Measurements from ENCODE around the gene KBTBD12. TPM values are rescaled to one million over a fixed set of nuclear protein-coding genes. Genes with fewer than 3 reads are reported as not detected.

The KBTBD12 gene
- polyA plus RNA-seq, 6 donors from 2014 or later: 0.15 TPM; not detected in 5

DNA sequence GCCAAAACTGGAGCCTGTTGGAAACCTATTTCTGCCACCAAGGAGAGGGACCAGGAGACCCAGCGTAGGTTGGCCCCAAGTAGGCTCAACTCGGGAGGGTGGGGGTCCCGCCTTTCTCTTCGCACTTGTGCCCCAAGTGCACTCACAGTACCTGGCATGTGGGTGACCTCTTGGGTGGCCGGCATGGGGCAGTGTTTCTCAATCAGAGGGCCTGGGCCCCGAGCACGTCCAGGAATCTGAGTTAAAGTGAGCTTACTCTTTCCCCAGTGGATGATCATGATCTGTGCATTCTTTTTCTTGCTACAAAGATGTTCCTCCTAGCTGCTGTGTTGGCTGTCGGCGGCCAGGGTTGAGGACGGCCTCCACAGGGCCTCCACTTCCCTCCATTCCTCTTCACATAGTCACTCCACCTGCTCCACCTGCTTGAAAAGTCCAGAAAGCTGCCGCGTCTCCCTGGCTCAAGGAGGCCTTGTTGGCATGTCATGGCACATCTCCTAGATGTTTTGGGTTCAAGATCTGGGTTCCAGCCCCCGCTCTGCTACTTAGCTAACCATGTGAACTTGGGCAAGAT is 70.7 kb downstream of the KBTBD12 start:
- Mint-ChIP-seq H3K4me3 (no peak overlapping the region), H3K4me1 (no peaks in the 10 kb centered on the region), H3K27me3 (peaks cover 0 to 15% (median 0%) of the 10 kb centered on the region in 3 donors), H3K9me3 (peaks cover 0 to 8% (median 3%) of the 10 kb centered on the region in 7 donors), H3K27ac (no peak overlapping the region), H3K36me3 (no peaks in the 10 kb centered on the region)
- ATAC-seq (ENCODE audit: low read depth in 2 of 2) (no peak), DNase-seq (no peak)

DNA sequence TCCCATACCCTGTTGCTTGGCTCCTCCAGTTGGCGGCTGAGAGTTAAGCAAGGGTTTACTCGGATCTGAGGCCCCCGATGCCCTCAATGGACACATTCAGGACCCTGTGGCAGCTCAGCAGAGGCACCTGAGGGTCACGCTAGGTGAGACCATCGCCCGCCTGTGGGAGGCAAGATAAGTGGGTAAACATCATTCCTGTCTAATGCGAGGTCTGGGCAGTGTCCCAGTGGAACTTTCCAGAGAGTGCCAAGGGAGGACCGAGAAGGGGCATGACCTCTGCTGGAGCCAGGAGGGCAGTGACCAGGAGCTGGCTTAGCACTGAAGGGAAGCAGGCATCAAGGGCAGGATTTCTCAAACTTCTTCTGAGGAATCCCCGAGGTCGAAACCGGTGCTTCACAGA is 71.8 kb downstream of the KBTBD12 start:
- Mint-ChIP-seq H3K9me3 (peaks cover 0 to 3% (median 0%) of the 10 kb centered on the region in 7 donors), H3K27me3 (peaks cover 0 to 15% (median 0%) of the 10 kb centered on the region in 3 donors), H3K4me1 (no peaks in the 10 kb centered on the region), H3K4me3 (peak overlapping the region in 1 of 8 donors; percentile 29), H3K27ac (peak overlapping the region in 1 of 6 donors; percentile 47), H3K36me3 (no peaks in the 10 kb centered on the region)
- DNase-seq (no peak), ATAC-seq (ENCODE audit: low read depth in 2 of 2) (no peak)

DNA sequence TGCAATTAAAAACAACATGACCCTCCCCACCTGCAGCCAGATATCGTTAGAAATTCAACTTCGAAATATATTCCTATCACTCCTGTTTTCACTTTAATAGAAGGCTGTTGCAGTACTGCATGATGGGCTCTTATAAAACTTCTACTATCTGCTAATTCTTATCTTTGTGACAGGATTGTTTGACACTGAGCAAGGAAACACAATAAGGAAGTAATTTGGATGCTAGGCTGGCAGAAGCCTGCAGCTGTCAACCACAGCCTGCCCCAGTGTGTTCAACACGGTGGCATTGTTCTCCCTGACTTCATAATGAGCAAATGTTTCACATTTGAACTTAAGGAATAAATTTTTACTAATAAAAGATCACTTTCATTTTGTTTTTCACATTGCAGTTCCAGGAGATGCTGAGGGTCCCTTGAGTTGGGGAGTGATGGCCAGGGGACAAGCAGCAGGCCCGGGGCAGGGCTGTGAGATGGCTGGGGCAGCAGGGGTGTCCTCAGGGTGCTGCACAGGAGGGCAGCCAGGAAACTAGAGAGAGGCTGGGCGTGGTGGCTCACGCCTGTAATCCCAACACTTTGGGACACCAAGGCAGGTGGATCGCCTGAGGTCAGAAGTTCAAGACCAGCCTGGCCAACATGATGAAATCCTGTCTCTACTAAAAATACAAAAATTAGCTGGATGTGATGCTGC is 72.4 kb downstream of the KBTBD12 start:
- H3K27ac Mint-ChIP-seq: peak overlapping the region in 1 of 6 donors; percentile 47
- H3K36me3 Mint-ChIP-seq: no peaks in the 10 kb centered on the region
- no peak for DNase-seq
- H3K9me3 Mint-ChIP-seq: peaks cover 0 to 2% (median 0%) of the 10 kb centered on the region in 7 donors
- no peak overlapping the region for H3K4me3 Mint-ChIP-seq
- no peaks in the 10 kb centered on the region for H3K4me1 Mint-ChIP-seq
- peaks cover 0 to 10% (median 0%) of the 10 kb centered on the region in 3 donors for H3K27me3 Mint-ChIP-seq
- ATAC-seq (ENCODE audit: low read depth in 2 of 2): no peak

DNA sequence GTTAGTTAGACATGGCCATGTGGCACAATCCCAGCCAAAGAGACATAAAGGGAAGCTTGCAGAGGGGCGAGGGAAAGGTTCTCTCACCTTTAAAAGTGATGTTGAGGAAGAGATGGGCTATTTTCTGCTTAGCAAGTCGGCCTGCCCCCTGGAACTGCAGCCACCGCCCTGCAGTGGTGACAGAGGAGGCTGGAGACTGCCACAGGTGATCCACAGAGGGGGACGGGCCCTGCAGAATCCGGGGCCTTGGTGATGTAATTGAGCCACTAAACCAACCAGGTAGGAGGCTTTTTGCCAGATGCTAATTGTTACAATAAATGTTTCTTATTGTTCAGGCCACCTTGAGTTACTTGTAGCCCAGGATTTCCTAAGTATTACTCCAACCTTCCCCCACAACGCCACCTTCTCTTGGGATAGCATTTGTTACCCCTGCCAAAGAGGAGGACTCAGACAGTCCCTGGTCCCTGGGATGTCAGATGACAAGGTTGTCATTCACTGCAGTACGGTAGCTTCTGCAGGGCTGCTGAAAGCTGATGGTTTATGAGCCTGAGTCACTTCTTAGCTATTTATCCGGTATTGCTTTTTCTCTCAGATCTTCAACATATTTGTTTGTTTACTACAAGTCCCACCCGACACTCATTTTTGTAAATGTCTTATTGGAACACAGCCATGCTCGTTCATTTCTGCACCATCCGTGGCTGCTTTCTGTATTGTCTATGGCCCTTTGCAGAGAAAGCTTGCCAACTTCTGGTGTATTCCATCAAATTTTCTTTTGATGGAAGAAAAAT is 73.9 kb downstream of the KBTBD12 start:
- peaks cover 0 to 3% (median 0%) of the 10 kb centered on the region in 3 donors for H3K27me3 Mint-ChIP-seq
- no peaks in the 10 kb centered on the region for H3K9me3 Mint-ChIP-seq
- H3K36me3 Mint-ChIP-seq: no peaks in the 10 kb centered on the region
- H3K27ac Mint-ChIP-seq: peak overlapping the region in 1 of 6 donors; percentile 49
- ATAC-seq (ENCODE audit: low read depth in 2 of 2) (no peak), DNase-seq (no peak)
- H3K4me1 Mint-ChIP-seq: no peaks in the 10 kb centered on the region
- no peak overlapping the region for H3K4me3 Mint-ChIP-seq

DNA sequence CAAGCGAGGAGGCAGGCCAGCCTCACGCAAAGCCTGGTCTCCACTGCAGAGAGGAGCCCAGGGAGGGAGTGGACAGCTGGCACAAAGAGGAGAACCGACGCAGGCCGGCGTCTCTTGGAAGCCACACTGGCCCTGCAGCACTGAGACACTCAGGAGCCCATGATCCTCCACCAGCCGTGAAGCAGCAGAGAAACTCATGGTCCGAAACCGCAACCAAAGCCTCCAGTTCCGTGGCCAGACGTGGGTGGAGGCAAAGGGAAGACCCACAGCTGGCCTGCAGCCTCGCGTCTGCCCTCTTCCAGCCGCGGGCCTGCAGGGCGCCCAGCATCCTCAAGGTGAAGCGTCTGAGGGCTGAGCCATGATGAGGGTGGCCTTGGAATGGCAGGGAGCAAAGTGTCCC is 75.0 kb downstream of the KBTBD12 start:
- no peak for ATAC-seq (ENCODE audit: low read depth in 2 of 2)
- DNase-seq: no peak
- Mint-ChIP-seq H3K36me3 (no peaks in the 10 kb centered on the region), H3K27me3 (no peaks in the 10 kb centered on the region), H3K4me1 (no peaks in the 10 kb centered on the region), H3K9me3 (no peaks in the 10 kb centered on the region), H3K27ac (no peak overlapping the region), H3K4me3 (no peak overlapping the region)

DNA sequence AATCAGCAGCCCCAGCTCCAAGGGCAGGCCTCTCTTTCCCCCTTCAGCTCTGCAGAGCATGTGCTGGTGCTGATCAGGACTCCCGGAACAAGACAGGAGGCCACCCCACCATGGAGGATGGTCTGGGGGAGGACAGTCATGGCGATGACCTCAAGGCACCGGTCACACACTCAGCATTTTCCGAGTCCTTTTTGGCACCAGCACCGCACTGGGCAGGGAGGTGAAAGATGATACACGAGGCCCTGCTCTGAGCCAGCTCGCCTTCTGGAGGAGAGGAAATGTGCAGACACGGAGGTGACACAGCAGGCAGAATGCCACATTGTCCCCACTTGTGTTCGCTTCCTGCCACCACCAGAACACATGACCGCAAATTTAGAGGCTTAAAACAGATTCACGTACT is 75.4 kb downstream of the KBTBD12 start:
- no peak overlapping the region for H3K27ac Mint-ChIP-seq
- no peaks in the 10 kb centered on the region for H3K9me3 Mint-ChIP-seq
- H3K4me3 Mint-ChIP-seq: no peak overlapping the region
- DNase-seq (no peak), ATAC-seq (ENCODE audit: low read depth in 2 of 2) (no peak)
- H3K4me1 Mint-ChIP-seq: no peaks in the 10 kb centered on the region
- no peaks in the 10 kb centered on the region for H3K27me3 Mint-ChIP-seq
- no peaks in the 10 kb centered on the region for H3K36me3 Mint-ChIP-seq

DNA sequence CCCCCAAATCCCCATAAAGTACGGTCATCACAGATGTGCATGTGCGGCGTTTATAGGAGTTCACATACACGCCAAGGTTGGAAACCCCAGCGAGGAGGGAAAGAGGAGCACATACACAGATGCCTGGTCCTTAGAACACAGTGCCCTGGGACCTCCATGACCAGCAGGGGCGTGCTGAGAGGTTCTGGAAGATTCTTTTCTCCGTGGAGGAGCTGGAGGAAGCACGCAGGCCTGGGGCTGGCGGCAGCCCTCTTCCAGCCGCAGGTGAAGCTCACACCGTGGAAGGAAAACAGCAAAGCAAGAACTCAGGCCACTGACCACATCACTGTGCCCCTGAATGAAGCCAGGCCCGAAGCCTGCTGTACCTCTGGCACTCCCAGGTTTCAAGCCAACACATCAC is 76.2 kb downstream of the KBTBD12 start:
- no peaks in the 10 kb centered on the region for H3K36me3 Mint-ChIP-seq
- no peaks in the 10 kb centered on the region for H3K27me3 Mint-ChIP-seq
- DNase-seq (no peak), ATAC-seq (ENCODE audit: low read depth in 2 of 2) (no peak)
- no peaks in the 10 kb centered on the region for H3K4me1 Mint-ChIP-seq
- H3K4me3 Mint-ChIP-seq: no peak overlapping the region
- H3K27ac Mint-ChIP-seq: peak overlapping the region in 1 of 6 donors; percentile 20
- H3K9me3 Mint-ChIP-seq: no peaks in the 10 kb centered on the region

DNA sequence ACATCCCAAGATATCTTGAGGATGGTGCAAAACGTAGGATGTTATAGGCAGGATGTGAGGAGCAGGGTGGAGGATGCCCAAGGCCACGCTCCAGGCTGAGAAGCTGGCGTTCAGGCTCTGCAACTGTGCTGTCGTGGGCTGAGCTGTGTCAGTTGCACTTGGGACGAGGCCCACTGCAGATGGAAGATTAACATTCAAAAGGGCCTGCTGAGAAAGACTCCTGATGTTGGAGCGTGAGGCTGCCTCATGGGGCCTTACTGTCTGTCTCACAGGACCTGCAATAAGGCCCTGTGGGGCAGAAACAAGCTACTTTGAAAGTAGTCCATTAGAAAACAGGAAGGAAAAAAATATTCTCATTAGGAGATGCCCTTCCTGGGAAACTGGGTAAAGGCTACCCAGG is 76.6 kb downstream of the KBTBD12 start:
- Mint-ChIP-seq H3K4me1 (no peaks in the 10 kb centered on the region), H3K36me3 (no peaks in the 10 kb centered on the region), H3K27ac (no peak overlapping the region), H3K27me3 (no peaks in the 10 kb centered on the region), H3K9me3 (no peaks in the 10 kb centered on the region), H3K4me3 (no peak overlapping the region)
- DNase-seq (no peak), ATAC-seq (ENCODE audit: low read depth in 2 of 2) (no peak)

DNA sequence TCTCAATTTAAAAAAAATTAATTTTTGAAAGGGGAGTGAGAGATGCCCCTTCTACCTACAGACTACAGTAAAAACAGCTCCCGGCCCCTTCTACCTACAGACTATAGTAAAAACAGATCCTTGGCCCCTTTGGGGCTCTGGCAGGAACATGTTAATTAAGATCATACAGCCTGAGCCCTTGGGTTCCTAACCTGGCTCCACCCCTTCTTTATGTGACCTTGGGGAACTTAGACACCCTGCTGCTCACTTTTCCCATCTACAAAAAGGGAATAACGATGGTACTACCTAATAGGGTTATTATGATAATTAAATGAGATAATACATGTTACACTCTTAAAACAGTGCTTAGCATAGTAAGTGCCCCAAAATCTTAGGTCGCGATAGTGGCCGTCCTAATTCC is 77.1 kb downstream of the KBTBD12 start:
- no peak overlapping the region for H3K4me3 Mint-ChIP-seq
- no peaks in the 10 kb centered on the region for H3K27me3 Mint-ChIP-seq
- ATAC-seq (ENCODE audit: low read depth in 2 of 2) (no peak), DNase-seq (no peak)
- no peaks in the 10 kb centered on the region for H3K4me1 Mint-ChIP-seq
- H3K27ac Mint-ChIP-seq: no peak overlapping the region
- no peaks in the 10 kb centered on the region for H3K36me3 Mint-ChIP-seq
- H3K9me3 Mint-ChIP-seq: no peaks in the 10 kb centered on the region

DNA sequence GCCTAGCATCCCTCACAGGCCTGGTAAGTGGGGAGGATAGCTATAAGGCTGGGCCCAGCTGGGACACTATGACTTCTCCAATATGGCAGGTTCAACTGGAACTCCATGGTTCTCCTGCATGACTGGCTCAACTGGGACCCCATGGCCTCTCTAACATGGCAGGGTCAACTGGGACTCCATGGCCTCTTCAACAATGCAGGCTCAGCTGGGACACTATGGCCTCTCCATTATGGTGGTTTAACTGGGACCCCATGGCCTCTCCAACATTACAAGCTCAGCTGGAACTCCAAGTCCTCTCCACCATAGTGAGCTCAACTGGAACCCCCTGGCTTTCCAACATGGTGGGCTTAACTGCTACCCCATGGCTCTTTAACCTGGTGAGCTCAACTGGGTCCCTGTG is 79.0 kb downstream of the KBTBD12 start:
- Mint-ChIP-seq H3K4me1 (no peaks in the 10 kb centered on the region), H3K4me3 (no peak overlapping the region), H3K9me3 (no peaks in the 10 kb centered on the region), H3K27me3 (no peaks in the 10 kb centered on the region), H3K27ac (no peak overlapping the region), H3K36me3 (no peaks in the 10 kb centered on the region)
- DNase-seq: no peak
- ATAC-seq (ENCODE audit: low read depth in 2 of 2): no peak

DNA sequence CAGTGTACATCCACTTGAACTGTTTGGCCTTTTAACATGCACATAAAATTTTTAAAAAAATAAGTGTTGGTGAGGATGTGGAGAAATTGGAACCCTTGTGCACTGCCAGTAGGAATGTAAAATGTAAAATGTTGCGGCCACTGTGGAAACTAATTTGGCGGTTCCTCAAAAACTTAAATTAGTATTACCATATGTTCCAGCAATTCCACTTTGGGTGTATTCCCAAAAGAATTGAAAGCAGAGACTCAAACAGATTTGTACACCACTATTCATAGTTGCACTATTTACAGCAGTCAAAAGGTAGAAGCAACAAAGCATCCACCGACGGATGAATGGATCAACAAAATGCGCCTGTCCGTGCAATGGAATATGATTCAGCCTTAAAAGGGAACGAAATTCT is 82.0 kb downstream of the KBTBD12 start:
- no peak for ATAC-seq (ENCODE audit: low read depth in 2 of 2)
- H3K4me1 Mint-ChIP-seq: no peaks in the 10 kb centered on the region

DNA sequence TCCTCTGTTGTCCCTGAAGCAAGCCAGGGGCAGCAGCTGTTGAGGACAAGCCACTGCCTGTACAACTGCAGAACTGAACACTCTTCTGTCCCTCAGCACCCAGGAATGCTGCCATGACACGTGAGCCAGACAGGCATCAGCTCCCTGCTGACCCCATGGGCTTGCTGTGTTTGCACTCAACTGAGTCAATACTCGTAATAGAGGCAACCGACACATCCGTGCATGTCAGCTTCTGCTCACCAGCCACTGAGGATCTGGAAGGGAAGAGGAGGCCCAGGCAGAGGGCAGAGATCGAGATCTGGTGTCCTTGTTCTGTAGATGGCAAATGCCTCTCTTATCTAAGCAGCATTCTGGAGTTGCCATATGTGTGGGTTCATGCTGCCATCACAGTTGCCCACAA is 82.9 kb downstream of the KBTBD12 start:
- no peaks in the 10 kb centered on the region for H3K9me3 Mint-ChIP-seq
- ATAC-seq (ENCODE audit: low read depth in 2 of 2) (no peak), DNase-seq (no peak)
- H3K4me3 Mint-ChIP-seq: no peak overlapping the region
- peaks cover 9 to 14% (median 11%) of the 10 kb centered on the region in 3 donors for H3K27me3 Mint-ChIP-seq
- no peaks in the 10 kb centered on the region for H3K4me1 Mint-ChIP-seq
- H3K27ac Mint-ChIP-seq: no peak overlapping the region
- no peaks in the 10 kb centered on the region for H3K36me3 Mint-ChIP-seq

More for the DNA sequence above, 82.0 kb downstream of the KBTBD12 start:
- Mint-ChIP-seq H3K4me3 (no peak overlapping the region), H3K9me3 (no peaks in the 10 kb centered on the region), H3K27me3 (peaks cover 8 to 14% (median 9%) of the 10 kb centered on the region in 3 donors), H3K27ac (no peak overlapping the region), H3K36me3 (no peaks in the 10 kb centered on the region)
- no peak for DNase-seq

DNA sequence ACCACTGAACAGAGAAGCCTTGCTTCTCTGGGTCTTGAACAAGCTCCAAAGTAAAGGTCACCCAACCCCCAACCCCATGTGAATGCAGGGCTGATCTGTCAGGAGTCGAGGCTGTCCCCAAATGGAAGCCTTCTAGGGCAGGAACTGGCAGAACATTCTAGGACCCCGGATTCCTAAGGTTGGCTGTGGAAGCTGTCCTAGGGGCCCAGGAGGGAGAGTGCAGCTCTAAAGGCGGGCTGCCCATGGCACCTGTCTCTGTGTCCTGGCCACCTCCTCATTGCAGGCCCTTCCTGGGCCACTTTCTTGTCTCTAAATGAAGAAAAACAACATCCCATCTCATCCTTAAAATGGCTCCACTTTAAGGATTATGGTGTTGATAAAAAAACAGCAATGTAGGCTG is 83.6 kb downstream of the KBTBD12 start:
- Mint-ChIP-seq H3K27me3 (peaks cover 9 to 14% (median 13%) of the 10 kb centered on the region in 3 donors), H3K9me3 (no peaks in the 10 kb centered on the region), H3K4me1 (no peaks in the 10 kb centered on the region), H3K27ac (no peak overlapping the region), H3K36me3 (no peaks in the 10 kb centered on the region), H3K4me3 (no peak overlapping the region)
- no peak for DNase-seq
- ATAC-seq (ENCODE audit: low read depth in 2 of 2): no peak

Measured in naive B cell (primary cell).